Activated naive CD4-positive, alpha-beta T cell treated with anti-CD3 and anti-CD28 coated beads, Interleukin-2, amount 10 ng/mL, durations not matched to agents 7 days and 5 days (primary cell): ENCODE data around the gene SRPK1.

Experiments used
- CTCF ChIA-PET: fragments of 350-600 bp; sonication (Branson Sonifier 250); formaldehyde crosslinking; loops from one replicate; lab custom pipeline; 2021; ENCODE audit warnings: antibody characterized with exemption; lab: Charles Lee
- DNase-seq: peaks from one replicate; pipeline ENCODE4 v3.0.0-alpha.2; 2020
- H3K27ac Mint-ChIP-seq: one replicate; pipeline ENCODE4 v1.8.0; 2021; ENCODE audit warnings: mild to moderate bottlenecking, moderate library complexity, mixed read lengths
- H3K27me3 Mint-ChIP-seq: one replicate; pipeline ENCODE4 v1.8.0; 2021; ENCODE audit warnings: mild to moderate bottlenecking, mixed read lengths
- H3K36me3 Mint-ChIP-seq: one replicate; pipeline ENCODE4 v1.8.0; 2021; ENCODE audit warnings: mixed read lengths
- H3K4me1 Mint-ChIP-seq: one replicate; pipeline ENCODE4 v1.8.0; 2021; ENCODE audit warnings: mixed read lengths
- H3K4me3 Mint-ChIP-seq: one replicate; pipeline ENCODE4 v1.8.0; 2021; ENCODE audit warnings: mild to moderate bottlenecking, moderate library complexity, mixed read lengths
- H3K9me3 Mint-ChIP-seq: one replicate; pipeline ENCODE4 v1.8.0; 2021; ENCODE audit warnings: mixed read lengths

Gene SRPK1

GRCh38 chr6:35900448-35900847 is 20.4 kb downstream of the SRPK1 start:
- CTCF ChIA-PET: no interaction called here
- H3K27ac Mint-ChIP-seq: no peak overlapping the region

GRCh38 chr6:35898003-35898402 is 22.9 kb downstream of the SRPK1 start:
- Mint-ChIP-seq H3K4me1 (peaks cover 3% of the 10 kb centered on the region), H3K36me3 (peaks cover 40% of the 10 kb centered on the region), H3K9me3 (no peaks in the 10 kb centered on the region), H3K27ac (no peak overlapping the region), H3K27me3 (no peaks in the 10 kb centered on the region), H3K4me3 (no peak overlapping the region)
- no peak for DNase-seq
- CTCF ChIA-PET: no interaction called here

More at GRCh38 chr6:35900448-35900847, 20.4 kb downstream of the SRPK1 start:
- Mint-ChIP-seq H3K4me3 (no peak overlapping the region), H3K27me3 (no peaks in the 10 kb centered on the region), H3K36me3 (peaks cover 46% of the 10 kb centered on the region), H3K9me3 (no peaks in the 10 kb centered on the region), H3K4me1 (peaks cover under 1% of the 10 kb centered on the region)
- no peak for DNase-seq

GRCh38 chr6:35897486-35897885 is 23.4 kb downstream of the SRPK1 start:
- no peak overlapping the region for H3K4me3 Mint-ChIP-seq
- H3K27me3 Mint-ChIP-seq: no peaks in the 10 kb centered on the region
- CTCF ChIA-PET: no interaction called here
- no peaks in the 10 kb centered on the region for H3K9me3 Mint-ChIP-seq
- DNase-seq: no peak
- no peak overlapping the region for H3K27ac Mint-ChIP-seq
- H3K4me1 Mint-ChIP-seq: peaks cover 3% of the 10 kb centered on the region
- H3K36me3 Mint-ChIP-seq: peaks cover 43% of the 10 kb centered on the region

GRCh38 chr6:35897036-35897435 is 23.9 kb downstream of the SRPK1 start:
- Mint-ChIP-seq H3K36me3 (peaks cover 43% of the 10 kb centered on the region), H3K4me1 (peaks cover 3% of the 10 kb centered on the region), H3K4me3 (no peak overlapping the region), H3K27ac (no peak overlapping the region), H3K9me3 (no peaks in the 10 kb centered on the region), H3K27me3 (no peaks in the 10 kb centered on the region)
- CTCF ChIA-PET: no interaction called here
- no peak for DNase-seq

GRCh38 chr6:35896228-35896627 is 24.7 kb downstream of the SRPK1 start:
- Mint-ChIP-seq H3K27me3 (no peaks in the 10 kb centered on the region), H3K9me3 (no peaks in the 10 kb centered on the region), H3K36me3 (peaks cover 37% of the 10 kb centered on the region), H3K4me1 (peaks cover 3% of the 10 kb centered on the region), H3K4me3 (no peak overlapping the region), H3K27ac (no peak overlapping the region)
- no peak for DNase-seq
- CTCF ChIA-PET: no interaction called here

GRCh38 chr6:35895560-35895959 is 25.3 kb downstream of the SRPK1 start:
- H3K4me3 Mint-ChIP-seq: no peak overlapping the region
- peaks cover 3% of the 10 kb centered on the region for H3K4me1 Mint-ChIP-seq
- H3K27me3 Mint-ChIP-seq: no peaks in the 10 kb centered on the region
- no peak for DNase-seq
- CTCF ChIA-PET: no interaction called here
- H3K27ac Mint-ChIP-seq: no peak overlapping the region
- no peaks in the 10 kb centered on the region for H3K9me3 Mint-ChIP-seq
- peaks cover 31% of the 10 kb centered on the region for H3K36me3 Mint-ChIP-seq

GRCh38 chr6:35894776-35895175 is 26.1 kb downstream of the SRPK1 start:
- no peaks in the 10 kb centered on the region for H3K9me3 Mint-ChIP-seq
- DNase-seq: no peak
- no peak overlapping the region for H3K27ac Mint-ChIP-seq
- H3K27me3 Mint-ChIP-seq: no peaks in the 10 kb centered on the region
- H3K36me3 Mint-ChIP-seq: peaks cover 28% of the 10 kb centered on the region
- CTCF ChIA-PET: interaction anchor here (1.1 kb wide), 1 partner anchor 20 kb away, joined by 3 read pairs; no protein-coding TSS in a partner anchor
- H3K4me3 Mint-ChIP-seq: no peak overlapping the region
- peaks cover 3% of the 10 kb centered on the region for H3K4me1 Mint-ChIP-seq

- H3K9me3 Mint-ChIP-seq: no peaks in the 10 kb centered on the region
- CTCF ChIA-PET: interaction anchor here (1.0 kb wide), 1 partner anchor 12 kb away, joined by 3 read pairs; no protein-coding TSS in a partner anchor
- no peak overlapping the region for H3K4me3 Mint-ChIP-seq
- H3K27ac Mint-ChIP-seq: no peak overlapping the region
- peaks cover 22% of the 10 kb centered on the region for H3K36me3 Mint-ChIP-seq
- no peaks in the 10 kb centered on the region for H3K27me3 Mint-ChIP-seq
- no peak for DNase-seq
- H3K4me1 Mint-ChIP-seq: peaks cover 3% of the 10 kb centered on the region
Measured at GRCh38 chr6:35893246-35893645, 27.7 kb downstream of the SRPK1 start.

- H3K36me3 Mint-ChIP-seq: peaks cover 25% of the 10 kb centered on the region
- peaks cover 3% of the 10 kb centered on the region for H3K4me1 Mint-ChIP-seq
- no peak overlapping the region for H3K4me3 Mint-ChIP-seq
- H3K27ac Mint-ChIP-seq: no peak overlapping the region
- no peaks in the 10 kb centered on the region for H3K27me3 Mint-ChIP-seq
- no peak for DNase-seq
- H3K9me3 Mint-ChIP-seq: no peaks in the 10 kb centered on the region
- CTCF ChIA-PET: interaction anchor here (1.5 kb wide), 1 partner anchor 10 kb away, joined by 4 read pairs; no protein-coding TSS in a partner anchor
Measured at GRCh38 chr6:35892482-35892881, 28.4 kb downstream of the SRPK1 start.

- H3K4me3 Mint-ChIP-seq: no peak overlapping the region
- CTCF ChIA-PET: interaction anchor here (0.7 kb wide), 1 partner anchor 484 kb away, joined by 3 read pairs; no protein-coding TSS in a partner anchor
- no peak for DNase-seq
- peaks cover 65% of the 10 kb centered on the region for H3K36me3 Mint-ChIP-seq
- H3K9me3 Mint-ChIP-seq: peaks cover 17% of the 10 kb centered on the region
- H3K27ac Mint-ChIP-seq: no peak overlapping the region
- H3K4me1 Mint-ChIP-seq: no peaks in the 10 kb centered on the region
- no peaks in the 10 kb centered on the region for H3K27me3 Mint-ChIP-seq
Measured at GRCh38 chr6:35879151-35879550, 41.7 kb downstream of the SRPK1 start.

GRCh38 chr6:35876902-35877301 is 44.0 kb downstream of the SRPK1 start:
- H3K27me3 Mint-ChIP-seq: no peaks in the 10 kb centered on the region
- DNase-seq: no peak
- no peak overlapping the region for H3K4me3 Mint-ChIP-seq
- CTCF ChIA-PET: no interaction called here
- H3K9me3 Mint-ChIP-seq: peaks cover 16% of the 10 kb centered on the region
- H3K36me3 Mint-ChIP-seq: peaks cover 65% of the 10 kb centered on the region
- H3K4me1 Mint-ChIP-seq: no peaks in the 10 kb centered on the region
- no peak overlapping the region for H3K27ac Mint-ChIP-seq

GRCh38 chr6:35874730-35875129 is 46.2 kb downstream of the SRPK1 start:
- CTCF ChIA-PET: interaction anchor here (0.8 kb wide), 1 partner anchor 20 kb away, joined by 3 read pairs; no protein-coding TSS in a partner anchor
- Mint-ChIP-seq H3K27me3 (no peaks in the 10 kb centered on the region), H3K4me1 (no peaks in the 10 kb centered on the region), H3K36me3 (peaks cover 54% of the 10 kb centered on the region), H3K27ac (no peak overlapping the region), H3K9me3 (no peaks in the 10 kb centered on the region), H3K4me3 (no peak overlapping the region)
- no peak for DNase-seq

- H3K36me3 Mint-ChIP-seq: peaks cover 65% of the 10 kb centered on the region
- DNase-seq: no peak
- CTCF ChIA-PET: no interaction called here
- H3K9me3 Mint-ChIP-seq: no peaks in the 10 kb centered on the region
- no peaks in the 10 kb centered on the region for H3K4me1 Mint-ChIP-seq
- no peaks in the 10 kb centered on the region for H3K27me3 Mint-ChIP-seq
- no peak overlapping the region for H3K4me3 Mint-ChIP-seq
- H3K27ac Mint-ChIP-seq: no peak overlapping the region
Measured at GRCh38 chr6:35859367-35859766, 61.5 kb downstream of the SRPK1 start.

GRCh38 chr6:35857853-35858252 is 63.0 kb downstream of the SRPK1 start:
- Mint-ChIP-seq H3K4me3 (no peak overlapping the region), H3K27me3 (no peaks in the 10 kb centered on the region), H3K9me3 (no peaks in the 10 kb centered on the region), H3K4me1 (no peaks in the 10 kb centered on the region), H3K27ac (no peak overlapping the region), H3K36me3 (peaks cover 67% of the 10 kb centered on the region)
- CTCF ChIA-PET: no interaction called here
- no peak for DNase-seq

GRCh38 chr6:35856250-35856649 is 64.6 kb downstream of the SRPK1 start:
- peaks cover 69% of the 10 kb centered on the region for H3K36me3 Mint-ChIP-seq
- no peak overlapping the region for H3K4me3 Mint-ChIP-seq
- DNase-seq: no peak
- H3K27ac Mint-ChIP-seq: no peak overlapping the region
- H3K27me3 Mint-ChIP-seq: no peaks in the 10 kb centered on the region
- CTCF ChIA-PET: no interaction called here
- H3K4me1 Mint-ChIP-seq: no peaks in the 10 kb centered on the region
- H3K9me3 Mint-ChIP-seq: no peaks in the 10 kb centered on the region
